GM19372 (cell line): ENCODE results near the gene GALNT14.

ENCODE experiments used
- ATAC-seq: cut with Tn5 transposase; IDR thresholded peaks from one replicate; pipeline ENCODE4 v1.9.1; 2021; ENCODE audit warnings: mild to moderate bottlenecking, low read depth, moderate library complexity; ENCODE audit not compliant: unreplicated experiment

Gene GALNT14

GRCh38 chr2:30866974-30867373 is 271.3 kb downstream of the GALNT14 start:
- no peak for ATAC-seq

GRCh38 chr2:30865892-30866681 is 272.2 kb downstream of the GALNT14 start:
- no peak for ATAC-seq

- no peak for ATAC-seq
Measured at GRCh38 chr2:30865243-30865642, 273.0 kb downstream of the GALNT14 start.

- peak; percentile 55 for ATAC-seq
Measured at GRCh38 chr2:30862054-30862651, 276.1 kb downstream of the GALNT14 start.

GRCh38 chr2:30860726-30861125 is 277.5 kb downstream of the GALNT14 start:
- no peak for ATAC-seq
